Endothelial cell of umbilical vein (primary cell): ENCODE results near the gene LFNG. TPM values are rescaled to one million over a fixed set of nuclear protein-coding genes. Genes with fewer than 3 reads are reported as not detected.

Experiments used
- BruUV-seq: library from RNA; stranded (reverse); fragments of 400-500 nt; replicated peaks from 2 replicates; lab custom pipeline; 2021; lab: Mats Ljungman, UMichigan
- CTCF ChIA-PET: fragments of 300-600, 350-600 bp; sonication (Branson Sonifier 250); formaldehyde crosslinking; loops from one replicate; lab custom pipeline; 2021; ENCODE audit warnings: antibody characterized with exemption, inconsistent platforms; lab: Charles Lee
- POLR2A ChIA-PET: fragments of 300-600, 350-600 bp; sonication (Branson Sonifier 250); formaldehyde crosslinking; loops from one replicate; lab custom pipeline; 2021; ENCODE audit warnings: antibody characterized with exemption, inconsistent platforms; lab: Charles Lee
- DNase-seq: peaks from one replicate; pipeline ENCODE4 v3.0.0-alpha.2; 2011; ENCODE audit warnings: low read depth, low spot score
- FAIRE-seq: peaks from 2 replicates; lab custom pipeline; 2011; peaks lifted over from hg19 to GRCh38; lab: Jason Lieb, UNC
- H2AFZ ChIP-seq: 2 replicates; pipeline ENCODE4 v1.6.0; 2012; ENCODE audit warnings: low read depth, low read length, control low read depth, inconsistent platforms
- H3K27ac ChIP-seq: 2 replicates; pipeline ENCODE4 v1.5.1; 2011; ENCODE audit warnings: low read depth, mild to moderate bottlenecking, control low read depth, low read length, moderate library complexity; ENCODE audit not compliant: insufficient read depth
- H3K27me3 ChIP-seq, 2 experiments: 2 replicates each; pipeline versions ENCODE4 v1.6.0 to v1.6.1; 2011; ENCODE audit warnings: low read length in 2 of 2, mixed read lengths in 1 of 2; ENCODE audit not compliant: control insufficient read depth in 2 of 2, insufficient read depth in 2 of 2
- H3K36me3 ChIP-seq, 2 experiments: 2 replicates in 1 of 2; 3 replicates in 1 of 2; pipeline ENCODE4 v1.5.1; 2011; ENCODE audit warnings: low read length in 2 of 2, mild to moderate bottlenecking in 1 of 2, moderate library complexity in 1 of 2; ENCODE audit not compliant: control insufficient read depth in 2 of 2, insufficient read depth in 2 of 2; ENCODE audit errors: extremely low read depth in 1 of 2
- H3K4me1 ChIP-seq: 3 replicates; pipeline ENCODE4 v1.5.1; 2011; ENCODE audit warnings: mild to moderate bottlenecking, low read length; ENCODE audit not compliant: control insufficient read depth, insufficient read depth; ENCODE audit errors: extremely low read depth
- H3K4me2 ChIP-seq: 2 replicates; pipeline ENCODE4 v1.6.1; 2011; ENCODE audit warnings: low read length, control low read depth, mixed read lengths; ENCODE audit not compliant: insufficient read depth
- H3K4me3 ChIP-seq, 3 experiments: fragments of 200-600 bp in 1 of 3; sonication (generic), shearing (Covaris generic) in 1 of 3; replicated peaks in 1 of 3; 2 replicates each; pipeline ENCODE4 v1.5.1; 2011 to 2016; ENCODE audit warnings: control low read depth in 3 of 3, low read length in 3 of 3, mild to moderate bottlenecking in 2 of 3, inconsistent platforms in 1 of 3, low read depth in 1 of 3, moderate library complexity in 1 of 3; ENCODE audit not compliant: insufficient read depth in 1 of 3
- H3K79me2 ChIP-seq: 2 replicates; pipeline ENCODE4 v1.6.0; 2012; ENCODE audit warnings: low read length, inconsistent platforms; ENCODE audit not compliant: control insufficient read depth, insufficient read depth
- H3K9ac ChIP-seq: replicated peaks from 2 replicates; pipeline ENCODE3; 2011; ENCODE audit warnings: low read length, control low read depth; ENCODE audit not compliant: insufficient read depth; ENCODE audit errors: extremely low read depth
- H3K9me1 ChIP-seq: replicated peaks from 3 replicates; pipeline ENCODE4 v1.6.0; 2011; ENCODE audit warnings: mild to moderate bottlenecking, low read length; ENCODE audit not compliant: control insufficient read depth, insufficient read depth; ENCODE audit errors: extremely low read depth
- H3K9me3 ChIP-seq: replicated peaks from 2 replicates; pipeline ENCODE4 v1.5.1; 2012; ENCODE audit warnings: low read length, inconsistent platforms; ENCODE audit not compliant: control insufficient read depth, insufficient read depth
- H4K20me1 ChIP-seq: replicated peaks from 2 replicates; pipeline ENCODE3; 2011; ENCODE audit warnings: mild to moderate bottlenecking, low read length; ENCODE audit not compliant: control insufficient read depth, insufficient read depth; ENCODE audit errors: extremely low read depth
- FOS ChIP-seq: IDR thresholded peaks from 2 replicates; pipeline ENCODE4 v1.6.1; 2011; ENCODE audit warnings: mild to moderate bottlenecking, low read length, moderate library complexity, borderline replicate concordance; ENCODE audit not compliant: insufficient read depth
- JUN ChIP-seq: IDR thresholded peaks from 2 replicates; pipeline ENCODE4 v1.6.1; 2011; ENCODE audit warnings: borderline replicate concordance, low read depth; ENCODE audit not compliant: insufficient read length, insufficient read depth
- POLR2A ChIP-seq: IDR thresholded peaks from 2 replicates; pipeline ENCODE4 v1.6.1; 2012; ENCODE audit warnings: low read depth, mild to moderate bottlenecking, control low read depth, low read length
- POLR2AphosphoS5 ChIP-seq: IDR thresholded peaks from 2 replicates; pipeline ENCODE4 v1.6.1; 2012; ENCODE audit warnings: low read depth, mild to moderate bottlenecking, control low read depth, low read length, moderate library complexity; ENCODE audit not compliant: insufficient read depth
- dilution Hi-C: fragments of 300-500 bp; cut with MboI; formaldehyde crosslinking; loops from one replicate; pipeline ENCODE4 v1.15.0; 2019; ENCODE audit warnings: low sequenced_read_pairs; ENCODE audit not compliant: extremely low pct_ligation_motif_present
- intact Hi-C: fragments of 100-400 bp; cut with micrococcal nuclease; formaldehyde crosslinking; loops from one replicate; pipeline ENCODE4 v1.10.0; 2022
- polyA plus RNA-seq, 4 experiments: library from polyadenylated mRNA; depleted of rRNA in 3 of 4; stranded (reverse) in 3 of 4; unstranded in 1 of 4; fragments of >200 nt; gene quantifications; 2 replicates each; pipeline versions ENCODE4 v1.2.1 to v1.2.3, GENCODE V29; 2011 to 2012; ENCODE audit warnings: missing spikeins in 1 of 4
- total RNA-seq: library from RNA; stranded (reverse); gene quantifications from 2 replicates; pipeline ENCODE4 v1.2.3, GENCODE V29; 2021
- TF ChIP-seq, protein P1 (sequence below), 2 donors: IDR thresholded peaks; 1 replicate in 1 of 2; 2 replicates in 1 of 2; pipeline ENCODE4 v1.5.1; 2011; ENCODE audit warnings: low read length in 2 of 2, mild to moderate bottlenecking in 2 of 2, moderate library complexity in 2 of 2, control low read depth in 1 of 2, inconsistent platforms in 1 of 2, low read depth in 1 of 2; ENCODE audit not compliant: insufficient read depth in 1 of 2; ENCODE audit errors: extremely low read depth in 1 of 2

LFNG gene
- total and polyA plus RNA-seq, 2 donors (not counting 3 experiments of a cell fraction or from before 2014, with no cell fraction given) = 12.6 to 13.1 TPM

DNA sequence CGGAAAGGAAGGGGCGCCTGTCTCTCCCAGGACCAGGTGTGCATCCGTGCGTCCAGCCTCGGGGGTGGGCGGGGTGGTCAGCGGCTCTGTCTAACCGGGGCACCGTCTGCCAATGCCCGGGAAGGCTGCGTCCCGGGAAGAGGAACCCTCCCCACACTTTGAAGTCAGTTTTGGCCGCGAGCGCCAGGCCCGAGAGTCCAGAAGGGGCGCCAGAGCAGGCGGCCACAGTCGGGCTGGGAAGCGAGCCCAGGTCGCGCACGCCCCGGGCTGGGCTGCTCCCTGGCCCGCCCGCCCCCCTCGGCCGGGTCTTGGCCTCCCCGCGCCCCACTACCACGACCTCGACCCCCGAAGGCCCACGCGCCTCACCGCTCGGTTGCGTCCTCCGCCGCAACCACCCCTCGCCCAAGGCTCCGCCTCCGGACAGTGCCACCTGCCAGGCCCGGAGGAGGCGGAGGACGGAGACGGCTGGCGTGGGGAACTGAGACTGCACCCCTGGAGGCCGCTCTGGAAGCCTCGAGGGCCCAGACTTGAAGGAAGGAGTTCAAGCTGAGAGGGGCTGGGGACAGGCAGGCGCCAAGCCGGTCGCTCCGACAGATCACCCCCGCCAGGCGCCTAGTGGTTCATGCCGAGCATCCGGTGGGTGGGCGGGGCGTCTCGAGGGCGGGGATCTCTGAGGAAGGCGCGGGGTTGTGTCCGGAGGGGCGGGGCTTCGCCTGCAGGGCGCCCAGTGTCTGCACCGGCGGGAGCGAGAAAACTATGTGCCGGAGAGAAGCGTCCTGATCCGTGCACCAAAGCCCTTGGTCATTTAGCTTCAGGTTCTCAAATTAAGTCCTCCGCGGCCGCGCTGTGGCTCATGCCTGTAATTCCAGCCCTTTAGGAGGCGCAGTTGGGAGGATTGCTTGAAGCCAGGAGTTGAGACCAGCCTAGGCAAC is 35.8 kb downstream of the LFNG start, which contains the start of gene BRAT1:
Gene BRAT1, minus strand, starts transcription at position 404 of the 932 bp plus-strand sequence. CDS start 1,093 bp downstream, outside the sequence.
- intact Hi-C loops = loop anchor here (1.0 to 5.0 kb wide), 6 partner anchors 27 to 107 kb away; no protein-coding TSS in a partner anchor

More for the DNA sequence above, 35.8 kb downstream of the LFNG start, which contains the start of gene BRAT1:
- BruUV-seq = no TSS peak
- TF ChIP-seq POLR2AphosphoS5 = peak; percentile 45
- TF ChIP-seq, protein P1, sequence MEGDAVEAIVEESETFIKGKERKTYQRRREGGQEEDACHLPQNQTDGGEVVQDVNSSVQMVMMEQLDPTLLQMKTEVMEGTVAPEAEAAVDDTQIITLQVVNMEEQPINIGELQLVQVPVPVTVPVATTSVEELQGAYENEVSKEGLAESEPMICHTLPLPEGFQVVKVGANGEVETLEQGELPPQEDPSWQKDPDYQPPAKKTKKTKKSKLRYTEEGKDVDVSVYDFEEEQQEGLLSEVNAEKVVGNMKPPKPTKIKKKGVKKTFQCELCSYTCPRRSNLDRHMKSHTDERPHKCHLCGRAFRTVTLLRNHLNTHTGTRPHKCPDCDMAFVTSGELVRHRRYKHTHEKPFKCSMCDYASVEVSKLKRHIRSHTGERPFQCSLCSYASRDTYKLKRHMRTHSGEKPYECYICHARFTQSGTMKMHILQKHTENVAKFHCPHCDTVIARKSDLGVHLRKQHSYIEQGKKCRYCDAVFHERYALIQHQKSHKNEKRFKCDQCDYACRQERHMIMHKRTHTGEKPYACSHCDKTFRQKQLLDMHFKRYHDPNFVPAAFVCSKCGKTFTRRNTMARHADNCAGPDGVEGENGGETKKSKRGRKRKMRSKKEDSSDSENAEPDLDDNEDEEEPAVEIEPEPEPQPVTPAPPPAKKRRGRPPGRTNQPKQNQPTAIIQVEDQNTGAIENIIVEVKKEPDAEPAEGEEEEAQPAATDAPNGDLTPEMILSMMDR (IDR thresholded peaks at IDR 0.05; ENCODE audit: extremely low read depth in 1 of 2, insufficient read depth in 1 of 2, low read depth in 1 of 2, low read length in 2 of 2) = peak; percentile 20 to 69
- TF ChIP-seq POLR2A = peak; percentile 55
- TF ChIP-seq FOS = no peak
- no peak for TF ChIP-seq JUN
- Histone ChIP-seq H4K20me1 (no peaks in the 10 kb centered on the region), H3K9me3 (no peaks in the 10 kb centered on the region), H3K4me3 (peak within 1 kb of the TSS; percentile 31 to 81 (median 46)), H3K36me3 (no peaks in the 10 kb centered on the region), H3K27me3 (no peaks in the 10 kb centered on the region), H2AFZ (peak within 1 kb of the TSS; percentile 89), H3K27ac (peak within 1 kb of the TSS; percentile 94), H3K9ac (peak within 1 kb of the TSS; percentile 92), H3K4me1 (peaks cover 9% of the 10 kb centered on the region), H3K9me1 (no peaks in the 10 kb centered on the region), H3K4me2 (peak within 1 kb of the TSS; percentile 64), H3K79me2 (peaks cover 18% of the 10 kb centered on the region)
- FAIRE-seq (peak; percentile 88), DNase-seq (peak; percentile 93)
- dilution Hi-C loops = no loop called here
- ChIA-PET CTCF (interaction anchor here (0.7 to 1.0 kb wide), 5 partner anchors 9 to 104 kb away, joined by 3 to 4 read pairs (median 3); no protein-coding TSS in a partner anchor), POLR2A (interaction anchor here (0.7 kb wide), 1 partner anchor 10 kb away, joined by 6 read pairs; no protein-coding TSS in a partner anchor)
